ENCODE measurements around the gene GRAP. TPM values are rescaled to one million over a fixed set of nuclear protein-coding genes. Genes with fewer than 3 reads are reported as not detected.

The GRAP gene
- total RNA-seq, 1 donor from 2014 or later: not detected

DNA sequence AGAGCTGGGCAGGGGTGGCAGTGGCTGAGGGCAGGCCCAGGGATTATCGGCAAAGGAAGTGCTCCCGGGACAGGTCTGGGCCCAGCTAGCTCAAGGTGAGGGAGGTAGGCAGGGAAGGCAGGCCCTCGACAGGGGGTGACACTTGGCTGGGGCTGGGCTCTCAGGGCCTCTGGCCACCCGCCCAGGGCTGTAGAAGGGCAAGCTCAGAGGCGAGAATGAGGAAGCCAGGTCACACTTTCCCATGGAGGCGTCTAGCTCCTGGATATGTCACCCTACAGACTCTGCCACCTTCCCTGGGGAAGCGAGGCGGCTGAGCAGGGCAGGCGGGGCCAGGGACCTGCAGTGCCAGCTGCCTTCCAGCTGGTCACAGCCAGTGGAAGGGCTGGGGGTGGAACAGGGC is 61.3 kb downstream of the GRAP start:
- TF ChIP-seq, protein P1, sequence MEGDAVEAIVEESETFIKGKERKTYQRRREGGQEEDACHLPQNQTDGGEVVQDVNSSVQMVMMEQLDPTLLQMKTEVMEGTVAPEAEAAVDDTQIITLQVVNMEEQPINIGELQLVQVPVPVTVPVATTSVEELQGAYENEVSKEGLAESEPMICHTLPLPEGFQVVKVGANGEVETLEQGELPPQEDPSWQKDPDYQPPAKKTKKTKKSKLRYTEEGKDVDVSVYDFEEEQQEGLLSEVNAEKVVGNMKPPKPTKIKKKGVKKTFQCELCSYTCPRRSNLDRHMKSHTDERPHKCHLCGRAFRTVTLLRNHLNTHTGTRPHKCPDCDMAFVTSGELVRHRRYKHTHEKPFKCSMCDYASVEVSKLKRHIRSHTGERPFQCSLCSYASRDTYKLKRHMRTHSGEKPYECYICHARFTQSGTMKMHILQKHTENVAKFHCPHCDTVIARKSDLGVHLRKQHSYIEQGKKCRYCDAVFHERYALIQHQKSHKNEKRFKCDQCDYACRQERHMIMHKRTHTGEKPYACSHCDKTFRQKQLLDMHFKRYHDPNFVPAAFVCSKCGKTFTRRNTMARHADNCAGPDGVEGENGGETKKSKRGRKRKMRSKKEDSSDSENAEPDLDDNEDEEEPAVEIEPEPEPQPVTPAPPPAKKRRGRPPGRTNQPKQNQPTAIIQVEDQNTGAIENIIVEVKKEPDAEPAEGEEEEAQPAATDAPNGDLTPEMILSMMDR (IDR thresholded peaks at IDR 0.05; ENCODE audit: insufficient read depth, low read length, severe bottlenecking): no peak
- Histone ChIP-seq H3K4me3 (ENCODE audit: low read depth, low read length) (no peak overlapping the region), H3K27me3 (ENCODE audit: control insufficient read depth, insufficient read depth, low read length) (no peaks in the 10 kb centered on the region), H3K36me3 (ENCODE audit: control insufficient read depth, insufficient read depth, low read length) (peaks cover 46% of the 10 kb centered on the region)
- DNase-seq (ENCODE audit: low read depth): no peak
- no peak for FAIRE-seq

DNA sequence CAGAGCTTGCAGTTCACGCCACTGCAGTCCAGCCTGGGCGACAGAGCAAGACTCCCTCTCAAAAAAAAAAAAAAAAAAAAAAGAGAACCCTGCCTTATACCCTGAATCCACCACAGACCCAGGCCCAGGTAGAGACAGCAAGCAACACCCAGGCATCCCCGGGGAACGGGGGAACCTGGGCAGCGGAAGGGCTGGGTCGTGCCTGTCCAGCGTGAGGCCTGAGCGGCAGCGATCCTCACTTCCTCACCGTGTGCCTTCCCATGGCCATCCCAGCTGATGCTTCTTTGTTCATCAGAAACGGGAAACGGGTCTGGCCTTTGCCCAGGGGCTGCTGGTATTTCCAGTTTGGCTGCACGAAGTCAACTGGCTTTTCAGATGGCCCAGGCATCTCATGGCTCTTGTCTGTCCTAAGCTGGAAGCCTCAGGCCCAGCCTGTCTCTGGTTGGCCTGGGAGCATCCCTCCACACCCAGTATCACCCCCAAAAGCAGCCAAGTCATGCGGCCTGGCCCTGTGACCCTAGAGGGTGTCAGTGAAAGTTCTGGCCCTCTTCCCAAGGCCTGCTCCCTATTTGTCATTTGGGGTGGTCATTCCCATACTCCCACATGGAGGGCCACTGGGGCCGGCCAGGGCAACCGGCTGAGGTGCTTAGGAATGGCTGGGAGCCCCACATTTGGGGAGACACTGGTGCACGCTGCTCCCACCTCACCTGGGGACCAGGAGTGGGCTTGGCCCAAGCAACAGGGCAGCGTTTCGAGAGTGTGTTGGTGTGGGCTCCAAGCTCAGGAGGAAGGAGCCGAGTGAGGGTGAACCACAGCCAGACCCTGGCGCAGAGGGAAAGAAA is 62.3 kb downstream of the GRAP start:
- Histone ChIP-seq H3K36me3 (ENCODE audit: control insufficient read depth, insufficient read depth, low read length) (peaks cover 53% of the 10 kb centered on the region), H3K27me3 (ENCODE audit: control insufficient read depth, insufficient read depth, low read length) (no peaks in the 10 kb centered on the region), H3K4me3 (ENCODE audit: low read depth, low read length) (no peak overlapping the region)
- TF ChIP-seq, protein P1 (IDR thresholded peaks at IDR 0.05; ENCODE audit: insufficient read depth, low read length, severe bottlenecking): no peak
- FAIRE-seq (no peak), DNase-seq (ENCODE audit: low read depth) (no peak)

DNA sequence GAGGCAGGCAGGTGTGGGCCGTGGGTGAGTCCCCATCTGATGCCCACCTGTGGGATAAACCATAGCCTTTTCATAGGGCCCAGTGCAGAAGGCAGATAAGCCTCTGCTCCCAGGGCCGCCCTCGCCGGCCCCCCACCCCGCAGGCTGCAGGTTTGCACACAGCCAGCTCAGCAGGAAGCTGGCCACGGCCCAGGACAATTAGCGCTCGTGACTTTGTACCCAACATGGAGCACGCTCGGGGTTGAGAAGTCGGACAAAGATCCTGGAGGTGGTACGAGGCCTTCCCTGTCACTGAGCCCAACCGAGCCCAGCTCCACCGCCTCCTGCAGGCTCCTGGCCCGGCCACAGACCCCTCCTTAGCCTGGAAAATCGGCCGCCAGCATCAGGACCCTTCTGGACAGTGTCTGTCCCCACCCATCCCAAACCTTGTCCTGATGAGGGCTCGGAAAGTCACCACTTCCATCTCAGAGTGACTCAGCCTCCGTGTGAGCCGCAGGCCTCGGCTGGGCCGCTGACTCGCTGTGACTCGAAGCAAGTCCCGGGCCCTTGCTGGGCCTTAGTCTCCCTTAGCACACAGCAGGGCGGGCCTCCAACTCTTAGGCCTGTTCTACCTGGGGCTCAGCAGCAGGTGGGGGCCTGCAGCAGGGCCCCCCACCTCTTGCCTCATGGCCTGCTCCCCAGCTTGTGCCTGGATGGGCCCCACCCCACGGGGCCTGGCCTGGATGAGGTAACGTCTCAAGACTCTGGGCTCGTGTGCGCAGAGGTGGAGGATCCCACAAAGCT is 64.9 kb downstream of the GRAP start:
- DNase-seq (ENCODE audit: low read depth) (peak; percentile 67), FAIRE-seq (no peak)
- TF ChIP-seq, protein P1 (IDR thresholded peaks at IDR 0.05; ENCODE audit: insufficient read depth, low read length, severe bottlenecking): no peak
- H3K36me3 ChIP-seq (ENCODE audit: control insufficient read depth, insufficient read depth, low read length): peaks cover 54% of the 10 kb centered on the region
- no peaks in the 10 kb centered on the region for H3K27me3 ChIP-seq (ENCODE audit: control insufficient read depth, insufficient read depth, low read length)
- H3K4me3 ChIP-seq (ENCODE audit: low read depth, low read length): no peak overlapping the region

DNA sequence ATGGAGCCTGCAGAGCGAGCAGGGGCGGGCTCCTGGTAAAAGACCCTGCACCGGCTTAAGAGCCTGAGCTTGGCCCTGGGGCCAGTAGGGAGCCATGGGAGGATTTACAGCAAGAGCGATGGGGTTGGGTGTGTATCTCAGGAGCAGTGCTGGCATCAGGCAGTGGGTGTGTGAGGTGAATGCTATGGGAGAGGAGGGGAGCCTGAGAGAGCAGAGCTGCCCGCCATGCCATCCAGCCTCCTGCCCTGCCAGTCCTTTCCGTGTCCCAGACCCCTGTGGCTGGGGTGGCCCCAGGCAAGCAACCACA is 65.5 kb downstream of the GRAP start:
- TF ChIP-seq, protein P1 (IDR thresholded peaks at IDR 0.05; ENCODE audit: insufficient read depth, low read length, severe bottlenecking): no peak
- FAIRE-seq (no peak), DNase-seq (ENCODE audit: low read depth) (no peak)
- Histone ChIP-seq H3K36me3 (ENCODE audit: control insufficient read depth, insufficient read depth, low read length) (peaks cover 52% of the 10 kb centered on the region), H3K4me3 (ENCODE audit: low read depth, low read length) (no peak overlapping the region), H3K27me3 (ENCODE audit: control insufficient read depth, insufficient read depth, low read length) (no peaks in the 10 kb centered on the region)

DNA sequence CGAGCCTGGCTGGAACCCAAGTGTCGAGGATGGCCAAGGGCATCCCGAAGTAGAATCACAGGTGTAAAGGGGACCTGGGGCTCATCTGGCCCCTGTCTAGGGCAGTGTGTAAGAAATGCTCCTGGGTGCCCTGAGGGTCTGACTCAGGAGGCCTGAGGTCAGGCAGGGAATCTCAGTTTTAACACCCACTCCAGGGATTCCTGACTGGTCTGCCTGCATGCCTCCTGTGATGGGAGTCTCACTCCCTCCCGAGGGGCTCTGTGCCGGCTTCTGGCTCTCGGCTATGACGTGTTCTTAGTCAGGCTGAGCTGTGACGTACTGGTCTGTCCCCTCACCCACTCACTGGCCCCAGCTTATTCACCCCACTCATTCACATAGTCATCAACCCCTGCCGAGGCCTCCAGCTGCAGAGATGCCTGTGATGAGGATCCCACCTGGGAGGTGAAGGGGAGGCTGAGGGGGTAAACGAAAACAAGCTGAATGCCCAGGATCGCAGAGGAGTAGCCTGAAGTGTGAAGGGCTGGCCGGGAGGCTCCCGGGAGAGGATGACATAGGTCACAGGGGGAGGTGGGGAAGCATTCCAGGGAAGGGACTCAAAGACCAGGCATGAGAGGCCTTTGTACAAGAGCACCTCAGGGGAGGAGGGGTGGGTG is 65.9 kb downstream of the GRAP start:
- no peak for DNase-seq (ENCODE audit: low read depth)
- H3K27me3 ChIP-seq (ENCODE audit: control insufficient read depth, insufficient read depth, low read length): no peaks in the 10 kb centered on the region
- TF ChIP-seq, protein P1 (IDR thresholded peaks at IDR 0.05; ENCODE audit: insufficient read depth, low read length, severe bottlenecking): no peak
- H3K4me3 ChIP-seq (ENCODE audit: low read depth, low read length): no peak overlapping the region
- no peak for FAIRE-seq
- peaks cover 51% of the 10 kb centered on the region for H3K36me3 ChIP-seq (ENCODE audit: control insufficient read depth, insufficient read depth, low read length)

All from bronchial epithelial cell (primary cell).